HG03520 (cell line): ENCODE results near the gene AKR7A2.
"Not testable (repeated sequence)": the region's sequence is repeated elsewhere in the genome, so short reads cannot be mapped to it uniquely, and the experiment has no call there.

Experiments
- ATAC-seq: cut with Tn5 transposase; IDR thresholded peaks from one replicate; pipeline ENCODE4 v1.9.1; 2021; ENCODE audit warnings: mild to moderate bottlenecking, moderate library complexity; ENCODE audit not compliant: unreplicated experiment

AKR7A2 gene

DNA sequence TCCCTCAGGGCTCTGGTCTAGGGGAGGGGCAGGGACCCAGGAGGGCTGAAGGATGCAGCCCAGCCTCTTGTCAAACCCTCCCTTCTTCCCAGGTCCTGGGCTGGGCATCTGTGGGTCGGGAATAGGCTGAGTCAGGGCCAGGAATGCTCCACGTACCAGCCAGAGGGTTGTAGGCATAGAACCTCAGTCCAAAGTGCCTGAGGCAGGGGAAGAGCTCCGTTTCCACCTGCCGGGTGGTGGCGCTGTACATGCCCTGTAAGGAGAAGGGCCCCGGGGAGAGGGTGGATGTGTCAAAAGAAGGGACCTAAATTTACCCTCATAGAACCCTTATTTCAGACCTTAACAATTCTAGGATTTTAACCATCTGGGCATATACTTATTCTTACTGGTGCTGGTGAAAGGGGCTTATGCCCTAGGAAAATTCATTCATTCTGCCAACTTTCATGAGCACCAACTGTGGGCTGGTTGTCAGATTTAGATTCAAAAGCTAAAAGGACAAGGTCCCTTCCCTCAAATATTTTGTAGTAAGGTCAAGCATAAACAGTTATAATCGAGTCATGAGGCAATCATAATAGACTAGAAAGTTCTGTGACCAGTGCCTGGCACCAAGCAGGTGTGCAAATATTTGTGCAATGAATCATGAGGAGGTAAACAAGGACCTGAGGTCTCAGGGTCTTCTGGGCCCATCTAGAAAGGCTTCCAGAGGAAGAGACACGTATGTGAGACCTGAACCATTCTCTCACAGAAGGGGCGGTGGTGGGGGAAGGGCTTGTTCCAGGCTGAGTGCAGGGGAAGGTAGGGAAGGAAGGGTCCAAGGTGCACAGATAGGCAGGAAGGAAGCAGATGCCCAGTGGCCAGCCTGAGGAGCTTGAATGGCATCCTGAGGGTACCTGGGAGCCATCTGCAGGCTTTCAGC, 42.3 kb downstream of the AKR7A2 start:
- not testable (repeated sequence) for ATAC-seq

DNA sequence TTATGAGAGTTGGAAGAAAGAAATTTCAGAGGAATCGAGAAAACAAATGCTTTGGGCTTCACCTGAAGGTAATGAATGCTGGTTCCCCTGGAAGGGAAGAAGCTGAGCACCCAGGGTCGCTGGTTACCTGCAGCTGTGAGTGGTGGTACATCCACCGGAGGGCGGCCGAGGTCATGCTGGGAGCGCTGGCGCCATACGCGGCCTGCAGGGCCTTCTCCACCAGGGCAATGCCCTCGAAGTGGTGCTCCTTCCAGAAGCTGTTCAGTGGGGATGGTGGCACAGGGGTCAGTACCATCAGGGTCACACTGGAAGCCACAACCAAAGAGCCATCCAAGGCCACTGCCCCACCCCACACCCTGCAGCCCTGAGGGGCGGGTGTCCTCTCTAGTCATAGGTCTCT, 43.5 kb downstream of the AKR7A2 start:
- no peak for ATAC-seq

DNA sequence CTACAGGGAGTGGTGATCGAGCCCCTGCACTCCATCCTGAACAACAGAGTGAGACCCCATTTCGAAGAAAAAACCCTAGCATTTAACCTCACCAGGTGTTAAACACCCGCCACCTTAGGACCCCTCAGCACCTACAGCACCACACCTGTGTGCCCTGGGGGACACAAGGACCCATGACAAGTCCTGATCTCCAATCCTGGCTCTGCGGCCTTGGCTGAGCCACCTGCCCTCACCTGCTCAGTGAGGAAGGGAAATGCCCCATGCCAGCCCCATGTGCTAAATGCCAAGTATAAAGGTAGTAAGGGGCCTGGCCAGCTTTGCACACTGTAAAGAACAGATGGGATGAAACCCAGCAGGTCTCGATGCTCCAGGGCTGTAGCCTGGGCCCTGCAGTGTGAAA, 49.2 kb downstream of the AKR7A2 start:
- ATAC-seq, result no peak

DNA sequence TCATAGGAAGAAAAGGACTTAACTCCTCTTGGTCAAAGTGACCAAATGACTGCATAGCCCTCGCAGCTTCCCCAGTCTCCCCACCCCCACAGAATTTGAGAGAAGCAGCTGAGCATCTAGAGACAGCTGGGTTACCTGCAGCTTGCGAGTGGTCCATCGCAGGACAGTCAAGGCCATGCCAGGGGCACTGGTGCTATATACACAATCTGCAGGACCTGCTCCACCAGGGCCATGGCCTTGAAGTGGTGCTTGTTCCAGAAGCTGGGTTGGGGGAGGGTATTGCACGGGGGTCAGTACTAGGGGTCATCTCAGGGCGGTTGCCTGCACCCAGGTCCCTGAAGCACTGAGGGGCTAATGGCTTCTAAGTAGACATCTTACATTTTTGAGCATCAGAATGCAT, 49.9 kb downstream of the AKR7A2 start:
- ATAC-seq, result no peak

DNA sequence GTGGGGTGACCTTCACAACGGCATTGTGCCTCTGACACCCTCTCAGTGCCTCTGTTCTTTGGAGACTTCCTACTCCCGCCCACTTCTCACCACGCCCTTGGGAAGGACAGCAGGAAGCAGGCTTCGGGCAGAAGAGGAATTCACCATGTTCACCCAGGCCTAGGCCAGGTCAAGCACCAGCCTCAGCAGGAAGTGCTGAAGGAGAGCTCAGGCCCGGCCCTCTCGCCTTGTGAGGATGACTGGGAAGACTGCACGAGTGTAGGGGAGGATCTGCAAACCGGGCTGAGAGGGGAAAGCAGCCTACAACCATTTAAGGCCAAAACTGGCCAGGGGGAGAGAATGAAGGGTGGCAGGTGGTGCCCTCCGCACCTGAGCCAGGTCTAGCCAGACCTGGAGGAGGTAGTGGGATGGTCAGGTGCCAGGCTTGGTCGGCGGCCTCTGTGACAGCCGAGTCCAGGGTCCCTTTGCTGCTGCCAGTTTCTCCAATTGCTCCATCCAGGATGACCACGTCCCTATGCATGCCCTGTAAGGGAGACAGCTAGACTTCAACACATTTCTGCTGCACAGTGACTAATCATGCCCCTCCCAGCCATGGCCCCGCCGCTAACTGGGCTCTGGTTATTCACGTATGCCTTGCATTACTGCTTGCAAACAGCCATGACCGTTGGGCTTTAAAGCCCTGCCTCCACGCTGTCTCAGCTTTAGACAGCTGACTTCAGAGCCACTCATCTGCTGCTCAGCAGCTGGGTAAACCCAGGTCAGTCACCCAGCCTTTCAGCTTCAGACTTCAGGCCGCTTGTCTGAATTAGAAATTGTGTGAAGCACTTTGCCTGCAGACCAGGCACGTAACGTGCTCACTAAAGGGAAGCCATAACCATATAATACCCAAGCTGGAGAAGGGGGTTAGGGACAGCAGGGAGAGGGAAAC, 51.5 kb downstream of the AKR7A2 start:
- no peak for ATAC-seq

DNA sequence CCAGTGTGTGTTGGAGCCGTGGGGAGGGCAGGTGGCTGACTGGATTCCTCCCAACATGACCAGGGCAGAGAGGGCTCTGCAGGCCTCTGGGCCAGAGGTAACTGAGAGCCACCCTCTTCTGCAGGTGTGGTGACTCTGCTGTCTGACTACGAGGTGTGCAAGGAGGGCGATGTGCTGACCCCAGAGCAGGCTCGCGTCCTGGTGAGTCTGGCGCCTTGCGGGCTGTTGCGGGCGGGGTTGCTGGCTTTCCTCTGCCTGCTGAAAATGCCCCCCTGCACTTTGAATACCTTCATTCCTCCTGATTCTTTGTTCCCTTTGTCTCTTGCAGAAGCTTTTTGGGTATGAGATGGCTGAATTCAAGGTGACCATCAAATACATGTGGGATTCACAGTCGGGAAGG, 53.6 kb downstream of the AKR7A2 start:
- ATAC-seq, result no peak

DNA sequence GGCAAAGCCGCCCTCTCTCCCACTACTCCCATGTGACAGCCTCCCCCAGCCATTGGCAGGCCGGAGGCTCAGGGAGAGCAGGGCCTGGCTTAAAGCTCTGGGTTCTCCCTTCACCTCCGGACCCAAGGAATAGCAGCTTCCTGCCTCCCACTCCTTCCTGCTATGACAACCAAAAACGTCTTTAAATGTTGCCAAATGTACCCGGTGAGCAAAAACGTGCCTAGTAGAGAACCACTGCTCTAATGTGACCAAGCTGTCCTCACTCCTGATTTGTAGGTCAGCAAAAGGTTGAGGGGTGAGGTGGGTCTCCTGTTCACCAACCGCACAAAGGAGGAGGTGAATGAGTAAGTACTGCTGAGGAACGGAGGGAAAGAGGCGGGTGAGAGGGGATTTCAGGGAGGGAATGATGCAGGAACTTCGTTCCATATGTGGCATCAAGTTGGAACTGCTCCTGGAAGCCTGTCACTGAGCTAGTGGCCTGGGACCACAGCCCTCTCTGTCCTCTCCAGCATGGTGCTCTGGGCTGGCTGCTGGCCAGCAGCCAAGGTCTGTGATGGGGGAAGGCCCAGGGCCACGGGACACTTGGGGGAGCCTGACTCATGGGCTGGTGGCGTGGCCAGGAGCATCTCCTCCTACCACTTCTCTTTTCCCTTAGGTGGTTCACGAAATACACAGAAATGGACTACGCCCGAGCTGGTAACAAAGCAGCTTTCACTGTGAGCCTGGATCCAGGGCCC, 54.6 kb downstream of the AKR7A2 start:
- ATAC-seq, result no peak

DNA sequence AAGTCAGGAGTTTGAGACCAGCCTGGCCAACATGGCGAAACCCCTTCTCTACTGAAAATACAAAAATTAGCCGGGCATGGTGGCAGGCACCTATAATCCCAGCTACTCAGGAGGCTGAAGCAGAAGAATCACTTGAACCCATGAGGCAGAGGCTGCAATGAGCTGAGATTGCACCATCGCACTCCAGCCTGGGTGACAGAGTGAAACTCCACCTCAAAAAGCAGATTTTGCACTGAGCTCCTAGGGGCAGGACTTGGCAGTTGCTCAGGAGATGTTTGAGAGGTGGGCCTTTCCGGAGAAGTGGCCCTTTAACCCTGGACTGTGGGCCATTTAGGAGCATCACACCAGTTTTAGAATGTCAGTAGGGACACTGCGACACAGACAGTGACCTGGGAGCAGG, 55.6 kb downstream of the AKR7A2 start:
- ATAC-seq, result not testable (repeated sequence)

DNA sequence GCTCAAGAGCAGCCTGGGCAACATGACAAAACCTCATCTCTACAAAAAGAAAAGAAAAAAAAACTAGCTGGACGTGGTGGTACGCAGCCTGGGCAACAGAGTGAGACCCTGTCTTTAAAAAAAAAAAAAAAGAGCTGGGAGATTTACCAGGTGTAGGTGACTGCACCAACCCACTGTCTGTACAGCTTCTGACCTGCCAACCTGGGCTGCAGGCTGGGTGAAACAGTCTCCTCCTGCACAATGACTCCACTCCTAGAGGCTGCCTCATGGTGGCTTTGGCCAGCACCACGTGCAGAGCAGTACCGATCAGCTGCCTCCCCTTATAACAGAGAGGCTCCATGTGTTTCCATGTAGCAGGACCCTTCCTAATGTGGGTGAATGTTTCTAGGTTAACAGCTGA, 56.7 kb downstream of the AKR7A2 start:
- no peak for ATAC-seq

DNA sequence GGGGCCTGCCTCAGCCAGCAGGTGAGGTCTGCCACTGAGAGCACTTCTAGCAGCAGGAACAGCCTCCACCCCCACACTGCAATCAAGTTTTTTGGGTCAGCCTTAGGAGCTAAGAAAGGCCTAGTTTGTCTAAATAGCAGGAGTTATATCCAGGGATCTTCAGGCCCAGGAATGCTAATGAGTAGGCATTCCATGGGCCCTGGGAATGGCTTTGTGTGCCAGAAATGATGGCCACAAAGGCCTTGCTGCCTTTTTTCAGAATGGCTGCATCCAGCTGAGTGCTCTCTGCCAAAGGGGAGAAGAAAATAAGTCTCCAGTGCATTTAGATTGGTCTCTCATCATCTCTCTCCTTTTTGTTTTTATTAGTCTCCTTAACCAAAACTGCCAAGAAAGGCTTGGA, 57.5 kb downstream of the AKR7A2 start:
- no peak for ATAC-seq
